GM21390 (cell line): ENCODE measurements around the gene EXOSC10.
"Not testable (repeated sequence)": the region's sequence is repeated elsewhere in the genome, so short reads cannot be mapped to it uniquely, and the experiment has no call there.

ENCODE experiments used
- ATAC-seq: cut with Tn5 transposase; IDR thresholded peaks from one replicate; pipeline ENCODE4 v1.9.1; 2021; ENCODE audit not compliant: unreplicated experiment

The EXOSC10 gene

DNA sequence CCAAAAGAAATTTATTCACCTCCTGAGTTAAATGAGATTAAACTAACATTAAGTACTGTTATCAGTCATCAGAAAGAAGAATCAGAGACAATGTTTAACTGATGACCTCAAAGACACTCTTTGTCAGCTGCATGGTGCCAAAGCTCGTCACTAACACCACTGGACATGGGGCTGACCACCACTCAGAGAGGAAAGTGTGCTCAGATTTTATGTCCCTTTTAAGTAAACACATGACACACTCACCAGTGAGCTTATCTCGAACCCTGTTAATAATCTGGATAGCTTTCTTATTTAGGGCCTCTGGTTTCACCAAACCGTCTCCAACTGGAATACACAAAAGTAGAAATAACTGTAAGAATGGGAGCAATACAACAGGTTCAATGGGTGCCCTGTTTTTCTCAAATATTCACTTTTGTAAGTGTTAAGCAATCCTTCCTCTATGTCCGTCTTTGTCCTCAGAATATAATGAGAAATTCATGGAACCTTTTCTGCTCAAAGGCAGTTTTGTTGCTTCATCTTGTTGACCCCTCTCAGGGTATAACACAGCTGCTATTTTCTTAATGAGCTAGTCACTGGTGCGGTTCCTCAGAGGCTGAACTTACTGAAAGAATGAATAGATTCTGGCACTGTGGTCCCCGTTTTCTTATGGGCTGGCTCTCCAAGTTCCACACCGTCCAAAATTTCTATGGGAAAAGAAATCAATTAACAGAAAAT lies 9.5 kb upstream of the EXOSC10 start:
- no peak for ATAC-seq

DNA sequence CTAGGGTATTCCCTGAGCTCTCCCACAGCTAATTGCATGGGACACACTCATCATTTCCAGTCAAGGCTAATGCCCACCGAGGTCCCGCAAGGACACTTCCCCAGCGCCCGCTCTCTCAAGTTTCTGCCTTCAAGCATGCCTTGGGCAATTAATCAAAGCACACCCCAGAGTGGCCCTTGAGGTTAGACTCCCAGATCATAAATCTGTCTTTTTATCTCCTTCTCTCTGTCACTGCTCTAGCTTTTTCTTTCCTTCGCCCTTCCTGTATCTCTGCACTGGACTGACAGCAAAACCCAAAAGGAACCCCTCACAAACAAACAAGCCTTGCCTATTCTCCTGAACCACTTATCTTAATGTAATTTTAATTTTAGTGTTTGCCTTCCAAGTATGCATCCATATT lies 7.9 kb upstream of the EXOSC10 start:
- ATAC-seq: no peak

DNA sequence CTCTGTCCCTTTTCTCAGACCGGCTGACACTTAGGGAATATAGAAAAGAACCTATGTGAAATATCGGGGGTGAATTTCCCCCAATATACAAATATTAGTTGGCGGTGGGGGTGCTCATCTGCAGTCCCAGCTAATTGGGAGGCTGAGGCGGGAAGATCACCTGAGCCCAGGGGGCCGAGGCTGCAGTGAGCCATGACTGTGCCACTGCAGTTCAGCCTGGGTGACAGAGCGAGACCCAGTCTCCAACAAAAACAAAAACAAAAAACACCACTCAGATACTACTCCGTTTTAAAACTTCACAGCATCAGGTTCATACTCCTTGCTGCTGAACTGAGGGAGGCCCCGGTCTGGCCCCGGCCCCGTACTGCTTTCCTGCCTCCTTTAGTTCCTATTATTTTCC lies 5.9 kb upstream of the EXOSC10 start:
- ATAC-seq: no peak

DNA sequence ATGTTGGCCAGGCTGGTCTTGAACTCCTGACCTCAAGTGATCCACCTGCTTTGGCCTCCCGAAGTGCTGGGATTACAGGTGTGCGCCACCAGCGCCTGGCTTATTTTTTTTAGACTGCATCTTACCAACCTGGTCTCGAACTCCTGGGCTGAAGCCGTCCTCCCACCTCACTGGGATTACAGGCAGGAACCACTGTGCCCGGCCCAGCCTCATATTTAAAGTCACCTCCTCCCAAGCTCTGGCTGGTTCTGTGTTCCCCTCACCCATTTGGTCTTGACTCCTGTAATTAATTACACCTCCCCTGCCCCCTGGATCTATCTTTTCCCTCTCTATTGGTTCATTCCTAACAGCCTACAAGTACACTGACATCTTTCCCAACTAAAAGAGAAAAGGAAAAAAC lies 1.7 kb upstream of the EXOSC10 start:
- ATAC-seq: no peak

DNA sequence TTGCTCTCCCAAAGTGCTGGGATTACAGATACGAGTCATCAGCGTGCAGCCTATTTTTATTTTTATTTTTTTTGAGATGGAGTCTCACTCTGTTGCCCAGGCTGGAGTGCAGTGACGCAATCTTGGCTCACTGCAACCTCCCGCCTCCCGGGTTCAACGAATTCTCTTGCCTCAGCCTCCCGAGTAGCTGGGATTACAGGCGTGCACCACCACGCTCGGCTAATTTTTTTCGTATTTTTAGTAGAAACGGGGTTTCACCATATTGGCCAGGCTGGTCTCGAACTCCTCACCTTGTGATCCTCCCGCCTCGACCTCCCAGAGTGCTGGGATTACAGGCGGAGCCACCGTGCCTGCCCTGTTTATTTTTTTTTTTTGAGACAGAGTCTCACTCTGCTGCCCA lies 1.1 kb upstream of the EXOSC10 start:
- not testable (repeated sequence) for ATAC-seq

DNA sequence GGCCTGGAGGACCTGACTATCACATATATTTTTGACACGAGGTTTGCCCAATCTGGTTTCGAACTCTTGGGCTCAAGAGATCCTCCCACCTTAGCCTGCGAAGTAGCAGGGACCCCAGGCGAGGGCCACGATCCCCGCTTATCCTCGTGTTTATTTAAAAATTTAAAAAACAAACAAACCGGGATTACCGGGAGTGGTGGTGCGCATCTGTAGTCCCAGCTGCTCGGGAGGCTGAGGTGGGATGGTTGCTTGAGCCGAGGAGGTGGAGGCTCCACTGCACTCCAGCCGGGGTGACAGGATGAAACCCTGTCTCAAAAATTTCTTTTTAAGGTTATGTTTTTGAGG lies 452 bp upstream of the EXOSC10 start:
- ATAC-seq: no peak

DNA sequence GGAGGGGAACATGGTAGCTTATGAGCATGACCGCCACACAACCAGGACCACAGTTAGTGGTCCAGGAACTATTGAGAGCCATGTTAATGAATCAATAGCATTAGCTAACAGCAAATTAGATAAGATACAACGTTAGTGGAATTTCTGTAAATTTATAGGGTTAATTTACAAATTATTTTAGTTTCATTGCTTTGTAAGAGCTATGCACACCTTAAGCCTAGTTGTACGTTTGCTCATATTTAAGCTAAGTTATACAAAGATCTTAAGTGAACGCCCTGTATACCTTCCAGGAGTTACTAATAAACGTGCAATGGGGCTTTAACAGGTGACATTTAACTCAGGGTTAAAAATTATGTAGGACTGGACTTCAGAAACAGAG lies 749 bp downstream of the EXOSC10 start:
- no peak for ATAC-seq

DNA sequence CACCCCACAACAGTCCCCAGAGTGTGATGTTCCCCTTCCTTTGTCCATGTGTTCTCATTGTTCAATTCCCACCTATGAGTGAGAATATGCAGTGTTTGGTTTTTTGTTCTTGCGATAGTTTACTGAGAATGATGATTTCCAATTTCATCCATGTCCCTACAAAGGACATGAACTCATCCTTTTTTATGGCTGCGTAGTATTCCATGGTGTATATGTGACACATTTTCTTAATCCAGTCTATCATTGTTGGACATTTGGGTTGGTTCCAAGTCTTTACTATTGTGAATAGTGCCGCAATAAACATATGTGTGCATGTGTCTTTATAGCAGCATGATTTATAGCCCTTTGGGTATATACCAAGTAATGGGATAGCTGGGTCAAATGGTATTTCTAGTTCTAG lies 15.9 kb downstream of the EXOSC10 start:
- not testable (repeated sequence) for ATAC-seq

DNA sequence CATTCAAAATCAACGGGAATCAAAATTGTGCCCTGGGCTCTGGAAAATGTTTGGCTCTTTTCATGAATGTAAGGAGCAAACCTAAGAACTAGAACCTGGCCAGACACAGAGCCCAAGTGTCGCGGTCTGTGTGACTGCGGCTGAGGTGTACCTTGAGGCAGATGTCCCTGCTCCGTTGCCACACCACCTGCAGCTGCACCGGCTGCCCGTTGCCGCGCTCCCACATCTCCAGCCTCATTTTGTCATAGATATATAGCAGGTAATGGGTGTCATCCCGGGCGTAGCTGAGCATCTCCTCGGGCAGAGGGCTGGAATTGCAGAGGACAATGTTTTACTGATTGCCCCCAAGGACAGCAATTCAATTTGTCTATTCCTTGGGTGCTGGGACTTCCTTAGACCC lies 18.7 kb downstream of the EXOSC10 start:
- ATAC-seq: no peak

DNA sequence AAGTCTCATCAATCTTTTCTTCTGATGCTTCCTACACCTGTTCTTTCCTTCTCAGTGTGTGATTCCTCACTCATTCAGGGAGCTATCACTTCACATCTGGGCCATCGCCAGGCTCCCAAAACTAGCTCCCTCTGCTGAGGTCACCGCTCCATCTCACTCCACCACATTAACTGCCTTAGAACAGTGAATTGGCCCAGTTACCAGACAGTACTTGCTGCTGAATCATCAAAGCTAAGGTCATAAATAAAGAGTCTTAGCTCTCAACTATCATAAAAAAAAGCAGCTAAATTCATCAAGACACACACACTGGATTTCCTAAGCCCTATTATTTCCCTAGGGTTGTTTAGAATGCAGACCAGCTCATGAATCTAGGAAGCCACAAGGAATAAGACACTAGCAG lies 21.0 kb downstream of the EXOSC10 start:
- no peak for ATAC-seq

DNA sequence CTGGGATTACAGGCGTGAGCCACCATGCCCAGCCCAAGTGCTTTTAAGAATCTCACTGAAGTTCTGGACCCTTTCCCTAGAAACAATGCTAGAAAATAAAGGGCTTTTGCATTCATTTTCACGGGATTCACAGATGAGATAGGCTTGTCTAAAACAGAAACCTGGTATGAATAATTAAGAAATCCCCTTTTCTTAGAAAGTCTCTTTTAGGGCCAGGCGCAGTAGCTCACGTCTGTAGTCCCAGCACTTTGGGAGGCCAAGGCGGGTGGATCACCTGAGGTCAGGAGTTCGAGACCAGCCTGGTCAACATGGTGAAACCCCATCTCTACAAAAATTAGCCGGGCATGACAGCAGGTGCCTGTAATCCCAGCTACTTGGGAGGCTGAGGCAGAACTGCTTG lies 26.3 kb downstream of the EXOSC10 start:
- not testable (repeated sequence) for ATAC-seq

DNA sequence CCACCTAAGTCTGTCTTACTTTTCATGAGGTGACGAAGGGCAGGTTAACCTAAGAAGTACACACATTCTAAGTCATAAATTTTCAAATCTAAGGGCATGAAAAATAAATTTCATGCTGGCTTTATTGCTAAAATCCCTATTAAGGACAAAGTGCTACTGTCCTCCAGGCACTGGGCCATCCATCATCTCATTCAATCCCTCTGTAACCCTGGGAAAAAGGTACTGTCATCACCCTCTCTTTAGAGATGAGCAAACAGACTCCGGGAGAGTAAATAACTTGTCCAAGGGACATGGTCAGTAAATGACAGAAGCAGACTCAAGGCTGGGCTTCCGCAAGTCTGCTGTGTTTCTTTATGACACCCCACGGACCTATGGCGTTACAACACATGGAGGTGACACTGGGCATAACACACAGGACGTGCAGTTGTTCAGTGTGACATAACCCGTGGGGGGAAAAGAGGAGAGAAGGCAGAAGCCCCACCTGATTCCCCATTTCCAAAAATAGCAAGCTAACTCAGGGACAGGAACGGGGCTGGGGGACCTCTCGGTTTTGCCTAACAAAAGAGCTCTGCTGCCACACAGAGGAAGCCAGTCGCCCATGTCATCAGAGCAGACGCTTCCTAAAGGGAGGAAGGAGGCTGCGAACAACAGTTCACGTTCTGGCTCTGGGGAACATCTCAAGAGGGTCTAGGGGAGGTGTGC lies 27.3 kb downstream of the EXOSC10 start:
- ATAC-seq: no peak

DNA sequence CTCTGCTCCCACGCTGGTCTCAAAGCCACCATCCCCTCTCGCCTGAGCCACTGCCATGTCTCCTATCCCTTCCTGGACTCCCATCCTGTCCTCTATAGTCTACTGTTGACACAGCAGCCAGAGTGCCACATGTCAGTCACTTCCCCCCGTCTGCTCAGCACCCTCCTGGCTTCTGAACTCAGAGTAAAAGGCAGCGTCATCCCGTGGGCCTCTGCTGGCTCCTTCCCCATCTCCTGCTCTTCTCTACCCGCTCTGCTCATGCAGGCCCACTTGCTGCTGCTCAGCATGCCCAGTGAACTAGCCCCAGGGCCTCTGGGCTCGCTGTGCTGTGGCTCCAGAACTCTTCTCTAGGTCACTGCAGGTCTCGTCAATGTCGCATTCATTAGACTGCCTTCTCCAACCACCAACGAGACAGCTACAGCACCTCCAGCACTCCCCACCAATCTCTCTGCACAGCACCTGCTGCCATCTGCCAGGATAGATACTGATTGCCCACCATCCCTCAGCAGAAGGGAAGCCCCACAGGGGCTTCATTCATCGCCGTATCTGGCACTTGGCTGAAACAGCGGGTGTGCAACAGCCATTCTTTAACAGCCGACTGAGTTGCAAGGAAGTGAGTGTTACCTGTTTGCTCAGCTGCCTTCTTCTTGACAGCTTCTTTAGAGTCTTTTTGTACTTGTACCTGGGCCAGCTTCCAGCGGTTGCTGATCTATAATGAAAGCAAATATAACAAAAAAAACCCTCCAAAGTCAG lies 28.0 kb downstream of the EXOSC10 start:
- no peak for ATAC-seq

DNA sequence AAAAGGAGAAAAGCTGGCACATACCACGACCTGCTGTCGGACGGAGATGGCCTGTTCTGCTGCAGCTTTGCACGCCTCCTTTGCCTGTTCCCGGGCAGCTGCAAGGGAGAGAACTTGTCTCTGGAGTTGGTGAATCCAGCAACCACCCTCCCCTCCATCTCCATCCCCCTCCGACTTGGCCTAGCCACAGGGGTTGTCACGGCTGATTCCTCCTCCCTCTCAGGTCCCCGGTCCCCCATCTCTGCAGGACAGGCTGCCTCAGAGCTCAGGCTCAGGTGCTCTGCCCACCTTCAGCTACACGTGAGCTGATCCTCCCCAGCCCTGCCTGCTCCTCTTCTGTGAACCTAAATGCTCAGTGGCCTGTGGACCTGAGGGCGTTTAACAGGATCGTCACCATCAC lies 28.8 kb downstream of the EXOSC10 start:
- ATAC-seq: no peak

DNA sequence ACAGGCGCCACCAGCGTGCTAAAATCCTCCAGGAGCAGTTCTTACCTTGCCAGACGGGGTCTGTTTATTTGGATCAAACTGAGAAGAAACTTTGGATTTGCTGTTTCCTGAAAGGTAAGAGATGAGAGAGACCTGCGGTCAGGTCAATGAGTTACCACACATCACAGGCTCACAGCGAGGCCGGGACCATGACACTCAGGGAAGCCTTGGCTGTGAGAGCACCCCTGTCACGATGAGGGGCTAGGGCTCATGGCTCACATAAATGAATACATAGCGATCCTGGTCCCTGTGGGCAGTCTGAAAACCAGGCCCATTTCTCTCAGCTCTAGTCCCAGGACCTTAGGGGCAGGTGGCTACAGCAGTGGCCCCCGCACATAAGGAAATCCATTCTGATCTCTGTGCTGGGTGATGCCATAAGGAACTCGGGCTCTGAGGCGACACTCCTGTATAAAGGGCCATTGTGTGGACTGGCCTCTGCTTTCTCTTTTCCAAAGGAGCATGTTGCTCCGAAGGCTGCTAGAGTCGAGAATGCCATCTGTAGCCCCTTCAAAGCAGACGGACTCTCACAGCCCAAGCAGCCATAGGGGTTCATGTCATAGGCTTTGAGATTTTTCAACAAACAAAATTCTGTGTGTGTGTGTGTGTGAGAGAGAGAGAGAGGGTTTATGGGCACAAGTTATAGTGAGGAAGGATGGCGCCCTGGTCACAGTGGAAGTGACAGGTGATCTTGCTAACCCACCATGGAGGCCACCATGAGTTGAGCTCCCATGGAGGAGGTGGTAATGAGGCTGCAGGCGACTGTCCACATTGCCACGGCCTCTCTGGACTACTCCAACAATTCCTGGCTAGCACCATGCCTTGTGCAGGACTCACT lies 30.8 kb downstream of the EXOSC10 start:
- no peak for ATAC-seq

DNA sequence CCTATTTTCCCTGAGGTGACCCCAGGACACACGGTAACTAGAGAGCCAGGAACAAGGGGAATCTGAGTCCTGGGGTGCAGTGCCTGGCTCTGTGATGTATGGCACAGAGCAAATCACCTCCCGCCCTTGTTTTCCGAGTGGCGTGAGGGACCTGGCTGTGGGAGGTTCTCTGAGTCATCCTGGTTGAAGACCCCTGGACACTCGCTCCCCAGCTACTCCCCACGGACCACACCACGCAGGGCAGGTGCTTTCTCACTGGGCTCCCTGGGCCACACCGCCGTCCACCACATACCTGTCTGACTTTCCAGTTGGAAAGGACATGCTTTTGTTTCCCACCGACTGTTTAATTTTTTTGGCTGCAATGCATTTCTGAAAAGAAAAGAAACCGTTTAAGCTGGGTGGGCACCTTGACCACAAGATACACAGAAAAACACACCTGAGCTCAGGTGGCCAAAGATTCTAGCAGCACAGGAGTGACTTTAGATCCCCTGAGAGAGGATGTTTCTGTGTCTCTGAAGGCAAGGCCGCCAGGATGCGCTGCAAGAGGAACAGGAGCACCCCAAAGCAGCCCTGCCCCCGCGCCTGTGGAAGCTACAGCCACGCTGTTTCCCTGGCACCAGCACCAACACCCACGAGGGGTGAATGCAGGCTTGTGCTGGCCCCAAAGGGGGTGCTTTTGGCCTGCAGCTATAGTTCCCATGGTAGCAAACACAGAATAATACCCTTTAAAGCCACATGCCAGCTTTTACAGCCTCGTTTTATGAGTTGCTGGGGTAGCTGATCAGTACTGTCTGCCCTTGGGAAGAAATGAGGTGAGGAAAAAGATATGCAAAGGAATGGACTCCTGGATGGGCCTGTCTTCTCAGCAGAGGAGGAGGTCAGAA lies 31.7 kb downstream of the EXOSC10 start:
- no peak for ATAC-seq

DNA sequence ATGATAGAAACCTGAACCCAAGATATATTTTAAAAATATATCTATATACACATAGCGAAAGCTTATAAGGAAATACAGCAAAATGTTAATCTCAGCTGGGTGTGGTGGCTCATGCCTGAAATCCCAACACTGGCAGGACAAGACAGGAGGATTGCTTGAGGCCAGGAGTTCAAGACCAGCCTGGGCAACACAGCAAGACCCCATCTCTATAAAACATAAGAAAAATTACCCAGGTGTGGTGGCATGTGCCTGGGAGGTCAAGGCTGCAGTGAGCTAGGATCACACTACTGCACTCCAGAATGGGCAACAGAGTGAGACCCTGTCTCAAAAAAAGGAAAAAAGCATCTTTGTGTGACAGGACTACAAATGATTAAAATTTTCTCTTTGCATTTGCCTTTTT lies 33.9 kb downstream of the EXOSC10 start:
- ATAC-seq: no peak

DNA sequence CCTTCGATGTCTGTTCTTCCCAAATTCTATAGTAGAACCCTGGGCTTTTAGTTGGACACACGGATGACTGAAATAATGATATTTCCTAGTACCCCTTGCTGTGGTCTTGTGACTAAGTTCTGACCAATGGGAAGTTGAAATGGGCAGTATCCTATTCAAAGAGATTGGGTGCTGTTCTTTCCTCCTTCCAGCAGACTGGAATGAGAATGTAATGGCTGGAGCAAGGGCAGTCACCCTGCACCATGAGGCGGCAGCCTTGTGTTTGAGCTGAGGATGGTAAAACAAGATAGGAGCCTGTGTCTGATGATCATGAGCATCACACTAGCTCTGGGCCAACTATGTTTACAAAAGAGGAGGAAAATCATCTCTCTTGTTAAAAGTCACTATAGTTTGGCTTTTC lies 34.7 kb downstream of the EXOSC10 start:
- ATAC-seq: no peak

DNA sequence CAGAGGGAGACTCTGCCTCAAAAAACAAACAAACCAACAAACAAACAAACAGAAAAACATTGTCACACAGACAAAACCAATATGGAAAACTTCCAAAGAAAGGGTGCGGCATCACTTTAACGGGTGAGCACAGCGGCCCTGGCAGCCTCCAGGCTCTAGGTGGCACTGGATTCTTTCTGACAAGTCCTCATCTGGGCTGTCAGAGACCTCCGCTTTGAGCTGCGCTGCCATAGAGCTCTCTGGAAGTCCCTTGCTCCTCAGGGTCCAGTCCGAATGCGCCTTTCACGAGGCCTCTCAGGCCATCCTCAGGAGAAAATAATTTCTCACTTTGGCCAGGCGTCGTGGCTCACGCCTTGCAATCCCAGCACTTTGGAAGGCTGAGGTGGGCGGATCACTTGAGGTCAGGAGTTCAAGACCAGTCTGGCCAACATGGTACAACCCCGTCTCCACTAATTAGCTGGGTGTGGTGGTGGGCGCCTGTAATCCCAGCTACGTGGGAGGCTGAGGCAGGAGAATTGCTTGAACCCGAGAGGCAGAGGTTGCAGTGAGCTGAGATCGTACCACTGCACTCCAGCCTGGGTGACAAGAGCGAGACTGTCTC lies 35.6 kb downstream of the EXOSC10 start:
- ATAC-seq: not testable (repeated sequence)

DNA sequence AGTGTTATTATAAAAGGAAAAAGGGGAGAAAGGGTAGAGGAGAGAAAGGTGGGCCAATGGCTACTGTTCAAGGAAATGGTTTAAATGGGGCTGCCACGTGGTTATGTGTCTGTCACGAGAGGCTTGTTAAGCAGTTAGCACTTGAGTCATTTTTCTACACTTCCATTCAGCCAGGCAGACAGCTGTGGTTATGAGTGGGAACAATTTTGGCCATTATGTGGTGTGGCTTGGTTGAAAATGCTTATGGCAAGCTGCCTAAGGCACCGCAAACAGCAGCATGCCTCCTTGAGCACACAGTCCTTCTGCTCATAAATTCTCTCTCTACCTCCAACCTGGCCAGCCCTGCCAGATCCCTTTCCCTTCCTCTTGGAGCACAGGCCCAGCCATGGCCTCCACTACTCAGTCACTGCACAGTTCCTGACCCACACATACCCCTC lies 36.7 kb downstream of the EXOSC10 start:
- ATAC-seq: no peak
